ENCODE measurements around the gene ASAH2B. TPM values are rescaled to one million over a fixed set of nuclear protein-coding genes. Genes with fewer than 3 reads are reported as not detected.
"Not testable (repeated sequence)": the region's sequence is repeated elsewhere in the genome, so short reads cannot be mapped to it uniquely, and the experiment has no call there.

Gene ASAH2B
- total and polyA plus RNA-seq, 2 donors (not counting 3 experiments of a cell fraction or from before 2014, with no cell fraction given) = 1.9 to 6.5 TPM

DNA sequence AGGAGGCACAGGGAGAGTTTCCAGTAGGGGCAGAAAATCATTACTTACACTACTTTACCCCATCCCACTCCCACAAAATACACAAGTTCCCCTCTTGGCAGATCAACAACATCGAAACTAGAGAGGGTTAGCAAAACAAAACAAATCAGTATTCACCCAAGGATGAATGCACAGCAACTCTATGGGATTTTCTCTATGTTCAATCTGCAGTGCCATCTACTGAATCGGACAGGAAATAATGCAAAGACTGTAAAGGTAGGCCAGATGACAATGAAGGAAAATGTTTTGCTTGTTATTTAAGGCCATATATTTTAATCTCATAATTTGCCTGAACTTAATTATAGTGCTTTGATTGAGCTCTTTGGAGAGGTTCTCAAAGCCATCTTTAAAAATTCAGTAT is 35.1 kb downstream of the ASAH2B start:
- DNase-seq (ENCODE audit: low read depth, low spot score); dilution Hi-C loops (cut with MboI; ENCODE audit: extremely low pct_ligation_motif_present, low sequenced_read_pairs); H3K4me2 ChIP-seq (ENCODE audit: insufficient read depth, low read length); H3K4me1 ChIP-seq (ENCODE audit: control insufficient read depth, extremely low read depth, insufficient read depth, low read length); H3K4me3 ChIP-seq (replicated peaks in 1 of 3; ENCODE audit: insufficient read depth in 1 of 3, low read depth in 1 of 3, low read length in 3 of 3); CTCF ChIA-PET; H3K27ac ChIP-seq (ENCODE audit: insufficient read depth, low read depth, low read length); H3K27me3 ChIP-seq (ENCODE audit: control insufficient read depth in 2 of 2, insufficient read depth in 2 of 2, low read length in 2 of 2); H2AFZ ChIP-seq (ENCODE audit: low read depth, low read length); H3K36me3 ChIP-seq (ENCODE audit: control insufficient read depth in 2 of 2, extremely low read depth in 1 of 2, insufficient read depth in 2 of 2, low read length in 2 of 2); H3K79me2 ChIP-seq (ENCODE audit: control insufficient read depth, insufficient read depth, low read length); FAIRE-seq; intact Hi-C loops (cut with micrococcal nuclease); H3K9me1 ChIP-seq (replicated peaks; ENCODE audit: control insufficient read depth, extremely low read depth, insufficient read depth, low read length); H3K9me3 ChIP-seq (replicated peaks; ENCODE audit: control insufficient read depth, insufficient read depth, low read length); H4K20me1 ChIP-seq (replicated peaks; ENCODE audit: control insufficient read depth, extremely low read depth, insufficient read depth, low read length); POLR2A ChIA-PET; BruUV-seq (replicated peaks); H3K9ac ChIP-seq (replicated peaks; ENCODE audit: extremely low read depth, insufficient read depth, low read length): not testable (repeated sequence)

DNA sequence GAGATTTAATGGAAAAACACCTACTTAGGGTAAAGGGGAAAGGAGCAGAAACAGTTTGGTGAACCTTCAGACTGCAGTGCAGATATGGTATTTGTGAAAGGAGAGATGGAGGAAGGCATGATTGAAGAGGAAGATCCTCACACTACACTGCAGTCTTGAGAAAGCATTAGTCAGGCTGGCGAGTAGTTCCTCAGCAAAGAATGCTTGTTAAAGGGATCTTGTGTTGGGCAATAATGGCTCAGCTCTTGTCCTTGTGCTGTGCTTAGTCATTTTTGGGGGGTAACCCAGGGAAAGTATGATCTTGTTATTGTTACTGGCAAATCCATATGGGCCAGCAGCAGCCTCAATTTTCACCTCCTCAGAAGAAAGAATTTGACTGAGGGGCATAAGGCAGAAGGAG is 40.3 kb downstream of the ASAH2B start:
- FAIRE-seq; POLR2A ChIA-PET; H3K4me3 ChIP-seq (replicated peaks in 1 of 3; ENCODE audit: insufficient read depth in 1 of 3, low read depth in 1 of 3, low read length in 3 of 3); H3K4me2 ChIP-seq (ENCODE audit: insufficient read depth, low read length); H3K9me1 ChIP-seq (replicated peaks; ENCODE audit: control insufficient read depth, extremely low read depth, insufficient read depth, low read length); H2AFZ ChIP-seq (ENCODE audit: low read depth, low read length); H3K36me3 ChIP-seq (ENCODE audit: control insufficient read depth in 2 of 2, extremely low read depth in 1 of 2, insufficient read depth in 2 of 2, low read length in 2 of 2); H3K27ac ChIP-seq (ENCODE audit: insufficient read depth, low read depth, low read length); CTCF ChIA-PET; H3K9me3 ChIP-seq (replicated peaks; ENCODE audit: control insufficient read depth, insufficient read depth, low read length); H3K4me1 ChIP-seq (ENCODE audit: control insufficient read depth, extremely low read depth, insufficient read depth, low read length); H4K20me1 ChIP-seq (replicated peaks; ENCODE audit: control insufficient read depth, extremely low read depth, insufficient read depth, low read length); DNase-seq (ENCODE audit: low read depth, low spot score); H3K27me3 ChIP-seq (ENCODE audit: control insufficient read depth in 2 of 2, insufficient read depth in 2 of 2, low read length in 2 of 2); dilution Hi-C loops (cut with MboI; ENCODE audit: extremely low pct_ligation_motif_present, low sequenced_read_pairs); H3K79me2 ChIP-seq (ENCODE audit: control insufficient read depth, insufficient read depth, low read length); intact Hi-C loops (cut with micrococcal nuclease); BruUV-seq (replicated peaks); H3K9ac ChIP-seq (replicated peaks; ENCODE audit: extremely low read depth, insufficient read depth, low read length): not testable (repeated sequence)

DNA sequence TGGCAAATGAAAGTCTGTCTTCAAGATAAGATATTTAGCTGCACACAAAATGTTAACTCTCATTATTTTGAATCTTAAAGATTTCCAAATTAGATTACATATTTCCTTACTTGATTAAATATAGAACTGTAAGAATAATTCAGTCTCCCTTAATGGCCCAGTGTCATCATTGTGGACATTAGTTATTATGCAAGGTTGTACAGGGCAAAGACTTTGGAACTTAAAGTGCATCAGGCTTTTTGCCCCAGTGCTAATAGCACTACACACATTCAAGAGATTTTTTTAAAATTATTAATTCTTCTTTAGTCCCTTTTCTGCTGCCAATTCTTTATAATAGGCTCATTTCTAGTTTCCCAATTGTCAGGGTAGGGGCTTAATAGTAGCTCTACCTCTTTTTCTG is 42.3 kb downstream of the ASAH2B start:
- H3K9ac ChIP-seq (replicated peaks; ENCODE audit: extremely low read depth, insufficient read depth, low read length); H3K9me1 ChIP-seq (replicated peaks; ENCODE audit: control insufficient read depth, extremely low read depth, insufficient read depth, low read length); H3K36me3 ChIP-seq (ENCODE audit: control insufficient read depth in 2 of 2, extremely low read depth in 1 of 2, insufficient read depth in 2 of 2, low read length in 2 of 2); BruUV-seq (replicated peaks); H3K4me3 ChIP-seq (replicated peaks in 1 of 3; ENCODE audit: insufficient read depth in 1 of 3, low read depth in 1 of 3, low read length in 3 of 3); intact Hi-C loops (cut with micrococcal nuclease); H3K9me3 ChIP-seq (replicated peaks; ENCODE audit: control insufficient read depth, insufficient read depth, low read length); FAIRE-seq; H3K4me2 ChIP-seq (ENCODE audit: insufficient read depth, low read length); H4K20me1 ChIP-seq (replicated peaks; ENCODE audit: control insufficient read depth, extremely low read depth, insufficient read depth, low read length); H3K79me2 ChIP-seq (ENCODE audit: control insufficient read depth, insufficient read depth, low read length); H2AFZ ChIP-seq (ENCODE audit: low read depth, low read length); DNase-seq (ENCODE audit: low read depth, low spot score); H3K27me3 ChIP-seq (ENCODE audit: control insufficient read depth in 2 of 2, insufficient read depth in 2 of 2, low read length in 2 of 2); POLR2A ChIA-PET; H3K27ac ChIP-seq (ENCODE audit: insufficient read depth, low read depth, low read length); H3K4me1 ChIP-seq (ENCODE audit: control insufficient read depth, extremely low read depth, insufficient read depth, low read length); CTCF ChIA-PET; dilution Hi-C loops (cut with MboI; ENCODE audit: extremely low pct_ligation_motif_present, low sequenced_read_pairs): not testable (repeated sequence)

DNA sequence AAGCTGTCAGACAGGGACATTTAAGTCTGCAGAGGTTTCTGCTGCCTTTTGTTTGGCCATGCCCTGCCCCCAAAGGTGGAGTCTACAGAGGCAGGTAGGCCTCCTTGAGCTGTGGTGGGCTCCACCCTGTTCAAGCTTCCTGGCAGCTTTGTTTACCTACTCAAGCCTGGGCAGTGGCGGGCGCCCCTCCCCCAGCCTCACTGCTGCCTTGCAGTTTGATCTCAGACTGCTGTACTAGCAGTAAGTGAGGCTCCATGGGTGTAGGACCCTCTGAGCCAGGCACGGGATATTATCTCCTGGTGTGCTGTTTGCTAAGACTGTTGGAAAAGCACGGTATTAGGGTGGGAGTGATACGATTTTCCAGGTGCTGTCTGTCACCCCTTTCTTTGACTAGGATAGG is 48.2 kb downstream of the ASAH2B start:
- H3K27ac ChIP-seq (ENCODE audit: insufficient read depth, low read depth, low read length); FAIRE-seq; H3K9me3 ChIP-seq (replicated peaks; ENCODE audit: control insufficient read depth, insufficient read depth, low read length); dilution Hi-C loops (cut with MboI; ENCODE audit: extremely low pct_ligation_motif_present, low sequenced_read_pairs); H3K27me3 ChIP-seq (ENCODE audit: control insufficient read depth in 2 of 2, insufficient read depth in 2 of 2, low read length in 2 of 2); H3K4me1 ChIP-seq (ENCODE audit: control insufficient read depth, extremely low read depth, insufficient read depth, low read length); POLR2A ChIA-PET; H3K9me1 ChIP-seq (replicated peaks; ENCODE audit: control insufficient read depth, extremely low read depth, insufficient read depth, low read length); H3K9ac ChIP-seq (replicated peaks; ENCODE audit: extremely low read depth, insufficient read depth, low read length); H2AFZ ChIP-seq (ENCODE audit: low read depth, low read length); BruUV-seq (replicated peaks); H3K4me2 ChIP-seq (ENCODE audit: insufficient read depth, low read length); H3K79me2 ChIP-seq (ENCODE audit: control insufficient read depth, insufficient read depth, low read length); H3K4me3 ChIP-seq (replicated peaks in 1 of 3; ENCODE audit: insufficient read depth in 1 of 3, low read depth in 1 of 3, low read length in 3 of 3); H4K20me1 ChIP-seq (replicated peaks; ENCODE audit: control insufficient read depth, extremely low read depth, insufficient read depth, low read length); DNase-seq (ENCODE audit: low read depth, low spot score); H3K36me3 ChIP-seq (ENCODE audit: control insufficient read depth in 2 of 2, extremely low read depth in 1 of 2, insufficient read depth in 2 of 2, low read length in 2 of 2): not testable (repeated sequence)
- intact Hi-C loops (cut with micrococcal nuclease) = loop anchor here (2.0 to 5.0 kb wide), 2 partner anchors 199 to 213 kb away; no protein-coding TSS in a partner anchor
- CTCF ChIA-PET = interaction anchor here (0.7 to 4.1 kb wide), 7 partner anchors 11 to 212 kb away, joined by 3 to 99 read pairs (median 4); partner anchors contain the start of gene A1CF

All from endothelial cell of umbilical vein (primary cell).